LNCaP clone FGC (cell line): ENCODE data around the gene TEDDM1.
"Not testable (repeated sequence)": the region's sequence is repeated elsewhere in the genome, so short reads cannot be mapped to it uniquely, and the experiment has no call there.

ENCODE experiments used
- DNase-seq: peaks from one replicate; pipeline ENCODE4 v3.0.0-alpha.2; 2011; ENCODE audit warnings: low read depth
- H3K4me3 ChIP-seq: 2 replicates; pipeline ENCODE4 v1.5.1; 2011; ENCODE audit warnings: mild to moderate bottlenecking, low read depth, low read length, control low read depth
- TF ChIP-seq, protein P1 (sequence below): IDR thresholded peaks from 2 replicates; pipeline ENCODE4 v1.5.1; 2012; ENCODE audit warnings: mild to moderate bottlenecking; ENCODE audit not compliant: control insufficient read depth, insufficient read depth; ENCODE audit errors: extremely low read depth

TEDDM1 gene, protein sequence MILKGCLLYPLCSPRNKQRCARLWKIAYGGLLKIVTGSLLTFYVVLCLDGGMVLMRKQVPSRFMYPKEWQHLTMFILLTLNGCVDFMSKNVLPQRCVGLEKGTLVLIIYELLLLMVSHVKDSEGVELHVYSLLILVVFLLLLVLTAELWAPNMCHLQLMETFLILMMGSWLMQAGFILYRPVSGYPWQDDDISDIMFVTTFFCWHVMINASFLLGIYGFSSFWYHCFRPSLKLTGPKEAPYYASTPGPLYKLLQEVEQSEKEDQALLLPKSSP

DNA sequence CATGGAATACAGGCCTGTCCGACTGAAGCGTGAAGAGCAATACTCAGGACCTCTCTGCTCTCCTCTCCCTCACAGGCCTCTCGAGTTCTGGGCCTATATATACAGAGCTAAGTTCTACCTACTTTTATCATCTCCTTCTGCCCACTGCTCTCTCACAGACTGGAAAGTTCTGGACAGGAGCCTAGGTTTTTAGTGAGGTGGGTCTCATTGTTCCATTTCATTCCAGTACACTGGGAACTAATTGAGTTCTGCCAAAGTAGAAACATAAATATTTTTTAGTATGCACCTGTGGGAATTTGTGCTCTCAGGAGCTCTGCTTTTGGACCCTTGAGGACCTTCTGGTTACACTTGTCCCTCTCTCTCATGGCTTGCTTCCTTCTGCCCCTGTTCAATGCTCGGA lies at the start of gene TEDDM1:
Gene TEDDM1 (minus strand): TSS at position 101 of the 400 bp plus-strand sequence. CDS start 182 bp downstream, outside the sequence.
- TF ChIP-seq, protein P1, sequence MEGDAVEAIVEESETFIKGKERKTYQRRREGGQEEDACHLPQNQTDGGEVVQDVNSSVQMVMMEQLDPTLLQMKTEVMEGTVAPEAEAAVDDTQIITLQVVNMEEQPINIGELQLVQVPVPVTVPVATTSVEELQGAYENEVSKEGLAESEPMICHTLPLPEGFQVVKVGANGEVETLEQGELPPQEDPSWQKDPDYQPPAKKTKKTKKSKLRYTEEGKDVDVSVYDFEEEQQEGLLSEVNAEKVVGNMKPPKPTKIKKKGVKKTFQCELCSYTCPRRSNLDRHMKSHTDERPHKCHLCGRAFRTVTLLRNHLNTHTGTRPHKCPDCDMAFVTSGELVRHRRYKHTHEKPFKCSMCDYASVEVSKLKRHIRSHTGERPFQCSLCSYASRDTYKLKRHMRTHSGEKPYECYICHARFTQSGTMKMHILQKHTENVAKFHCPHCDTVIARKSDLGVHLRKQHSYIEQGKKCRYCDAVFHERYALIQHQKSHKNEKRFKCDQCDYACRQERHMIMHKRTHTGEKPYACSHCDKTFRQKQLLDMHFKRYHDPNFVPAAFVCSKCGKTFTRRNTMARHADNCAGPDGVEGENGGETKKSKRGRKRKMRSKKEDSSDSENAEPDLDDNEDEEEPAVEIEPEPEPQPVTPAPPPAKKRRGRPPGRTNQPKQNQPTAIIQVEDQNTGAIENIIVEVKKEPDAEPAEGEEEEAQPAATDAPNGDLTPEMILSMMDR = no peak
- DNase-seq = no peak
- H3K4me3 ChIP-seq = no peak within 1 kb of the TSS

DNA sequence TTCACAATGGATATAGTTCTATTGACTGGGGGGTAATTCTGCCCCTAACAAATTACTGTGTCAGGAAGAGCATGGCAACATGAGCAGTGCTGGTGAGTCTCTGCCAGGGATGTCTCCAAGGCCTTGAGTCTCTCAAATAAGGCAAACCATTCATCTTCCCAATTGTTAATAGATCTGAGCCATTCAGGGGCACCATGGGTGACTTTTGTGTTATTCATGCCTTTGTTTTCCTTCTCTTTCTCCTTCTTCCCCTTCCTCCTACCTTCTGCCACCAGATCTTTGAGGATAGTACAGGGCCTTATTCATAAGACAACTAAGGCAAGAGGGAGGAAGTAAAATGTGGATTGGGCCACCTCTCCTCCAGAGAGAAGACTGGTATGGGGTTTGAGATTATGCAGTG lies 49.6 kb upstream of the TEDDM1 start, which contains the start of gene RGSL1:
Gene RGSL1 (plus strand): TSS at position 60 of the 400 bp plus-strand sequence. CDS start 20 bp downstream, at position 80.
- H3K4me3 ChIP-seq = no peak within 1 kb of the TSS
- no peak for DNase-seq
- TF ChIP-seq, protein P1 = no peak

DNA sequence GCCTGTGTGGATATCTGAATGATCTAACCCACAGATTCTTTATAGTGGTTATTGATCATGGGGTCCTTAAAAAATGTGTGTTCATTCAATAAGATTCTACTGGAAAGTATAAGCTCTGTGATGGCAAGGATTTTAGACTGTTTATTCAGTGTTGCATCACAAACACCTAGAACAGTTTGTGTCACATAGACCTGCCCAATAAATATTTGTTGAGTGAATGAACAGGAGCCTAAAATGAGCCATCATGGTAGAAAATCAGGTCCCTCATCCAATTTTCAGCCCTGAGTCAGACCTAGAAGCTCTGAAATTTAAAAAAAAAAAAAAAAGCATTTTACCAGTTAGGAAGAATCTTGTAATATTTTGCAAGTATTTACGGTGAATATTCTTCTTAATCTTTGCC lies 47.2 kb upstream of the TEDDM1 start:
- TF ChIP-seq, protein P1 = no peak
- DNase-seq = no peak
- H3K4me3 ChIP-seq = no peak overlapping the region

DNA sequence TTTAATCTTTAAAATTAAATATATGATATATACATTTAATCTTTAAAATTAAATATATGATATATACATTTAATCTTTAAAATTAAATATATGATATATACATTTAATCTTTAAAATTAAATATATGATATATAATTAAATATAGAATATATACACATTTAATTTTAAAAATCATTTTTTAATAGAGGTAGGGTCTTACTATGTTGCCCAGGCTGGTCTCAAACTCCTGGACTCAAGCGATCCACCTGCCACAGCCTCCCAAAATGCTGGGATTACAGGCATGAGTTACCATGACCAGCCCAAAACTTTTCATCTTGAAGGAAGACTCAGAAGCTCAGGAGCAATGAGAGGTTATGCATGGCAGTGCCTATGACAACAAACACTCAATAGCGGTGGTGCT lies 46.7 kb upstream of the TEDDM1 start:
- H3K4me3 ChIP-seq, DNase-seq: not testable (repeated sequence)

DNA sequence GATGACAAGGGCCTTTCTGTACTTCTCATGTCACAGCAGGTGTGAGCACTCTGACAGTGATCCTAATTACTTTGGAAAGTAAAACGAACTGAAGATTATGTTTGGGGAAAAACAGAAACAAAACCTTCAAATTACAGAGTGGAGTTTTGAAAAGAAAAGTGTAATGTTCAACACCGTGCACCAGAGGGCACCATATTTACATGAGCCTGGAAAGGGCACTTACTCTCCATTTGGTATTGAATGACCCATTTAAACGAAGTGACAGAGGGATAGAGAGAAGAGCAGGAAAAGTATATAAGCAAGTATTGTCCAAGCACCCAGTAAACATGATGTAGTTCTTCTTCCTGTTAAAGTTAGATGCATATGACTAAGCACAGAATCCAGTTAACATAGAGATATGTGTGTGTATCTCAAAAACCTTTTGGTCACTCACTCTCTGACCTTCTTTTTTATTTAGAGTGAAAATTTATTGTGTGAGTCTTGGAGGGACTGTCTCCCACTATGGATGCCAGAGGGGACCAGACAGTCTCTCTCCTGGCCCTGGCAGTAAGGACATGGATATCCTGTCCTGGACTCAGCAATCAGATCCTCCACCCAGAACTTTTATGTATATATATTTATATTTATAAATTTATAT lies 45.7 kb upstream of the TEDDM1 start:
- H3K4me3 ChIP-seq = no peak overlapping the region
- peak; percentile 17 for DNase-seq
- TF ChIP-seq, protein P1 = peak; percentile 88

DNA sequence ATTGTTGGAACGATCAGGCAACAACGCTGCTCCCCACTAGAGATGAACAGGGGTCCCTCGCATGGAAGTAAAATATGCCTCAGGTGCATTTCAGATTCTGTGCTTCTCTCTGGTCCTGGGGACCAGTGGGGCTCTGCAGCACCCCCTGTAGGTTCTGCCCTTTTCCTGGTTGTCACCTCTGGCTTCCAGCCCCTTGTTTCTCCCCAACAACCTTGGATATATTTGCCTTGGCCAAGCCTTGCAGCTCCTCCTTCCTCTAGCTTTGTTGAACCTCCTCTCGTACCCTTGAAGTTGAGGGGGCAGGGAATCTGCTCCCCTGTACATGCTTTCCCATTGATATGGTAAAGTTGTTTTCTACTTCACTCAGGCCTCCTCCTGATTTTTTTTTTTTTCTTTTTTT lies 44.0 kb upstream of the TEDDM1 start:
- no peak for DNase-seq
- TF ChIP-seq, protein P1 = no peak
- no peak overlapping the region for H3K4me3 ChIP-seq

DNA sequence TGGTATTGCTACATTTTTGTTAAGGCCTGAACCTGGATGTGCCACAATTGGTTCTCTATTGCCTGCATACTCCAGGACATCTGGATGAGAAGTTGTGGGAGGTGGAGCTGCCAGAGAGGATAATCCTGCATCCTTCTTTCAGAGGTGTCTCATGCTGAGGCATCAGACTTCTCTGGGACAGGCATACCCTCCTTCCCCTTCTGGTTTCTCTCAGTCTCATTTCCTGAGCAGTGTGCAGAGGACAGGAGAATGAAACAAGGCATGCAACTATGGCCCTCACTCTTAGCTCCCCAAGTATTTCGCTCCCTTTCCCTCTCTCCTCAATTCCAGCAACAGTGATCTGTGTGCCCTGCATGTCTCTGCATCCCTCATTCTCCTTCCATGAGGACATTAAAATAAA lies 41.9 kb upstream of the TEDDM1 start:
- no peak overlapping the region for H3K4me3 ChIP-seq
- TF ChIP-seq, protein P1 = no peak
- DNase-seq = no peak
